BJ (cell line): ENCODE results near the gene UNC45A. TPM values are rescaled to one million over a fixed set of nuclear protein-coding genes. Genes with fewer than 3 reads are reported as not detected.

ENCODE experiments used
- CTCF ChIA-PET: fragments of 350-600 bp; formaldehyde crosslinking; extraction: SDS; loops from one replicate; lab custom pipeline; 2021; ENCODE audit warnings: antibody characterized with exemption, inconsistent platforms; lab: Yijun Ruan, JAX
- POLR2A ChIA-PET: fragments of 300-600 bp; sonication (Branson Sonifier 250); formaldehyde crosslinking; extraction: SDS; loops from one replicate; lab custom pipeline; 2021; ENCODE audit warnings: antibody characterized with exemption; lab: Charles Lee
- DNase-seq: peaks from one replicate; pipeline ENCODE4 v3.0.0-alpha.2; 2011; ENCODE audit warnings: low read depth
- H3K27me3 ChIP-seq: 2 replicates; pipeline ENCODE4 v1.6.0; 2011; ENCODE audit warnings: low read length; ENCODE audit not compliant: control insufficient read depth, insufficient read depth
- H3K36me3 ChIP-seq: 2 replicates; pipeline ENCODE4 v1.5.1; 2011; ENCODE audit warnings: low read length; ENCODE audit not compliant: control insufficient read depth, insufficient read depth
- H3K4me3 ChIP-seq: 2 replicates; pipeline ENCODE4 v1.5.1; 2011; ENCODE audit warnings: low read depth, mild to moderate bottlenecking, control low read depth, low read length
- CTCF ChIP-seq: IDR thresholded peaks from 2 replicates; pipeline ENCODE4 v1.5.1; 2011; ENCODE audit warnings: low read depth, mild to moderate bottlenecking, control low read depth, inconsistent platforms, low read length, moderate library complexity; ENCODE audit not compliant: insufficient read depth
- polyA plus RNA-seq: library from polyadenylated mRNA; depleted of rRNA; stranded (reverse); fragments of >200 nt; gene quantifications from 2 replicates; pipeline ENCODE4 v1.2.3, GENCODE V29; 2011

The UNC45A gene
- polyA plus RNA-seq, 1 experiment = 93.8 TPM

- Histone ChIP-seq H3K4me3 (no peak overlapping the region), H3K27me3 (no peaks in the 10 kb centered on the region), H3K36me3 (peaks cover 27% of the 10 kb centered on the region)
- ChIA-PET POLR2A (no interaction called here), CTCF (interaction anchor here (1.2 to 1.7 kb wide), 2 partner anchors 9 to 18 kb away, joined by 7 to 9 read pairs; partner anchors contain the start of gene MAN2A2)
- no peak for DNase-seq
- no peak for TF ChIP-seq CTCF
These were observed 22.9 kb upstream of the UNC45A start for GRCh38 chr15:90911906-90912769.

- Histone ChIP-seq H3K27me3 (no peaks in the 10 kb centered on the region), H3K36me3 (peaks cover 30% of the 10 kb centered on the region), H3K4me3 (no peak overlapping the region)
- ChIA-PET CTCF (interaction anchor here (1.7 kb wide), 1 partner anchor 10 kb away, joined by 9 read pairs; the partner anchor contains the start of gene MAN2A2), POLR2A (no interaction called here)
- no peak for DNase-seq
- TF ChIP-seq CTCF = no peak
These were observed 22.4 kb upstream of the UNC45A start for GRCh38 chr15:90912770-90913075.

GRCh38 chr15:90913398-90913944, 21.6 kb upstream of the UNC45A start:
- POLR2A ChIA-PET = no interaction called here
- Histone ChIP-seq H3K27me3 (no peaks in the 10 kb centered on the region), H3K4me3 (no peak overlapping the region), H3K36me3 (peaks cover 37% of the 10 kb centered on the region)
- DNase-seq = no peak
- CTCF ChIA-PET = interaction anchor here (0.7 to 2.0 kb wide), 4 partner anchors 8 to 20 kb away, joined by 3 to 7 read pairs (median 5); partner anchors contain the start of genes HDDC3 and MAN2A2
- no peak for TF ChIP-seq CTCF

- POLR2A ChIA-PET = no interaction called here
- TF ChIP-seq CTCF = no peak
- CTCF ChIA-PET = interaction anchor here (1.2 to 2.0 kb wide), 4 partner anchors 9 to 20 kb away, joined by 3 to 7 read pairs (median 5); partner anchors contain the start of genes HDDC3 and MAN2A2
- H3K4me3 ChIP-seq = no peak overlapping the region
- DNase-seq = no peak
- peaks cover 40% of the 10 kb centered on the region for H3K36me3 ChIP-seq
- H3K27me3 ChIP-seq = no peaks in the 10 kb centered on the region
These were observed 20.6 kb upstream of the UNC45A start for GRCh38 chr15:90914305-90915080.
